ENCODE data around the gene GPR33. TPM values are rescaled to one million over a fixed set of nuclear protein-coding genes. Genes with fewer than 3 reads are reported as not detected.

Gene GPR33, protein sequence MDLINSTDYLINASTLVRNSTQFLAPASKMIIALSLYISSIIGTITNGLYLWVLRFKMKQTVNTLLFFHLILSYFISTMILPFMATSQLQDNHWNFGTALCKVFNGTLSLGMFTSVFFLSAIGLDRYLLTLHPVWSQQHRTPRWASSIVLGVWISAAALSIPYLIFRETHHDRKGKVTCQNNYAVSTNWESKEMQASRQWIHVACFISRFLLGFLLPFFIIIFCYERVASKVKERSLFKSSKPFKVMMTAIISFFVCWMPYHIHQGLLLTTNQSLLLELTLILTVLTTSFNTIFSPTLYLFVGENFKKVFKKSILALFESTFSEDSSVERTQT
- total RNA-seq (2014; rRNA removed; shearing (Covaris generic)), result not detected in 2 replicates
- polyA plus RNA-seq (2015; cell fraction: cytosol; rRNA removed), result not detected in 2 replicates
- not detected in 2 replicates for polyA plus RNA-seq (2015; cell fraction: nucleus; rRNA removed)

DNA sequence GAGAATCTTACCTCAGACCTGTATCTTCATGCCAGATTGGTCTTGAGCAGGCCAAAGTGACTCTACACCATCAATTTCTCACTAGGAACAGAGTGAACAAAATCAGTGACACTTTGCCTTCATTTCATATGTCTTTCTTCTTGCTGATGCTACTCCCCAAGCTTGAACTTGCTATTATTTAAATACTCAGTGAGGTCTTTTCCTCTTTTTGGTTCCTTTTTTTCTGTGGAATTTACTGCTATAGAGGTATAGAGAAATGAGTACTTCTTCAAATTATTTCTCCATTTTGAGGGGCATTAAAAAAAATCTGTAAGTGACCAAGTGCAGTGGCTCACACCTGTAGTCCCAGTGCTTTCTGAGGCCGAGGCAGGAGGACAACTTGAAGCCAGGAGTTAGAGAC lies at the start of gene GPR33:
Gene GPR33, minus strand, starts transcription at position 154 of the 400 bp plus-strand sequence. CDS start 4,074 bp downstream, outside the sequence.
- DNase-seq (ENCODE audit: low read depth, low spot score), result no peak
- in situ Hi-C loops (cut with HindIII; ENCODE audit: low pct_unique_long_range_greater_than_20kb, low sequenced_read_pairs), result no loop called here

DNA sequence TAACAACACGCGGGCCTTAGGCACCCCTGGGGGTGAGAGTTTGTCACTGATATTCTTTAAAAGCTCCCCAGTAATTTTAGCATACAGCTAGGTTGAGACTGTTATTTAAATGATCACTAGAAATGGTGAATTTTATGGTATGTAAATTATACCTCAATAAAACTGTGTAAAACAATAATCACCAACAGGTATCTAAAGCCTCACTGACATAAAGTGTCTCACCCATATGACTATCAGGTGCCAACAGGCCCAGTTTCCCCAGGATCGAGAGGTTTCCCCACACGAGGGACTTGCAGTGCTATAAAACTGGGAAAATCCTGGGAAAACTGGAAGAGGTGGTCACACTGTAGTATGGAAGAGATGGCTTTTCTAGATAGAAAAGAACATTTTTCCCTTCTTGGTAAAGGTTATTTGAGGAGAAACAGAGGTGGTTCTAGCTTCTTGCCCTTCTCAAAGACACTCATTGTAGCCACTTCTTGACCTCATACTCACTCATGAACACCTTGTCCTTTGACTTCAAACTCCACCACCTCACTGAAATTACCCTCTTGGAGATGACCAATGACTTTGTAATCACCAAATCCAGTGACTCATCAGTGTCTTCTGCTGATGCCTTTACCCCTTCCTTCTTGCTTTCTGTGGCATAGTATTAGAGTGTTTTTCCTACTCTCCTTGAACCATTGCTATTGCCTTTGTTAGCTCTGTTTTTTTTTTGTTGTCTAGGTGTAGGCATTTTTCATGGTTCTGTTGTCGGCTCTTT lies 48.5 kb upstream of the GPR33 start:
- DNase-seq (ENCODE audit: low read depth, low spot score), result no peak
- in situ Hi-C loops (cut with HindIII; ENCODE audit: low pct_unique_long_range_greater_than_20kb, low sequenced_read_pairs), result no loop called here

DNA sequence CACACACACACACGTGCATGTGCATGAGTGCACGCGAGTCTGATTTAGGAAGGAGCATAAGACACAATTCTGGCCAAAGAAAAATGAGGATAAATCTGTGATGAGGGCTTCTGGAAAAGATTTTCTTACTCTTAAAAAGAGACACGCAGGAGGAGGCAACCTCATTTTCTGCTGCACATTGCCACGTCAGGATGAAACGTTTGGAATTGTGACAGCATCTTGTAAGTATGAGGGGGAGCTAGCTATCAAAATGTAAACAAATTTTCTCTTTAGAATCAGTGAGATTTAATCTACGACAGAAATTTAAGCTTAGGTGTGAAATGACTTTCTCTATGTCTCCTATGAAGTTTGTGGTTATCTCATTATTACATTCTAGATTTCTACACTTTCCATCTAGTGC lies 42.3 kb upstream of the GPR33 start:
- DNase-seq (ENCODE audit: low read depth, low spot score), result no peak
- in situ Hi-C loops (cut with HindIII; ENCODE audit: low pct_unique_long_range_greater_than_20kb, low sequenced_read_pairs), result no loop called here

DNA sequence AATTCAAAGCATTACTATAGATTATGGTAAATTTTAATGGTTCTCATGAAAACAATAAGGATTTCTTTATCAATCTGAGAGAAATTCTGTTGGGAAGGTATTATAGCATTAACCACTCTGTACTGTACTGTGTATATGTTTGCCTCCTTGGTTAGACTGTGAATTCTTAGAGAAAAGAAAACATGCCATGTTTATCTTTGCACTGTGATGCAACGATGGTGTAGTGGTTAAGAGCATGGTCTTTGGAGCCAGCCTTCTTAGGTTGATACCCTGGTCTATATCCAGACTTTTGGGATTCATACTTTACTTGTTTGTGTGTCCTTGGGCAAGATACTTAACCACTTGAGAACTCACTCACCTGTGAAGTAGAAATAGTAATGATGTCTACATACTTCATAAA lies 41.2 kb upstream of the GPR33 start:
- DNase-seq (ENCODE audit: low read depth, low spot score), result no peak
- in situ Hi-C loops (cut with HindIII; ENCODE audit: low pct_unique_long_range_greater_than_20kb, low sequenced_read_pairs), result no loop called here

DNA sequence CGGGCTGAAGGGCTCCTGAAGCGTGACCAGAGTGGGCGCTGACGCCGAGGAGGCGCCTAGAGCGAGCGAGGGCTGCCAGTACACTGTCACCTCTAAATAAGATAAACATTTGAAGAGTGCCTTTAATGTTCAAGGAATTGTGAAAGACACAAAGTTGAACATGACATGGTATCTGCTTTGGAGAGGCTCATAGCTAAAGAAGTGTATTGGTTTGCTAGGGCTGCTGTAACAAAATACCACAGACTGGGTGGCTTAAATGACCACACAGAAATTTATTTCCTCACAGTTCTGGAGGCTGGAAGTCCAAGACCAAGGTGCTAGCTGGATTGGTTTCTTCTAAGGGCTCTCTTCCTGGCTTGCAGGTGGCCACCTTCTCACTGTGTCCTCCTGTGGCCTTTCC lies 39.7 kb upstream of the GPR33 start:
- DNase-seq (ENCODE audit: low read depth, low spot score), result no peak
- in situ Hi-C loops (cut with HindIII; ENCODE audit: low pct_unique_long_range_greater_than_20kb, low sequenced_read_pairs), result no loop called here

DNA sequence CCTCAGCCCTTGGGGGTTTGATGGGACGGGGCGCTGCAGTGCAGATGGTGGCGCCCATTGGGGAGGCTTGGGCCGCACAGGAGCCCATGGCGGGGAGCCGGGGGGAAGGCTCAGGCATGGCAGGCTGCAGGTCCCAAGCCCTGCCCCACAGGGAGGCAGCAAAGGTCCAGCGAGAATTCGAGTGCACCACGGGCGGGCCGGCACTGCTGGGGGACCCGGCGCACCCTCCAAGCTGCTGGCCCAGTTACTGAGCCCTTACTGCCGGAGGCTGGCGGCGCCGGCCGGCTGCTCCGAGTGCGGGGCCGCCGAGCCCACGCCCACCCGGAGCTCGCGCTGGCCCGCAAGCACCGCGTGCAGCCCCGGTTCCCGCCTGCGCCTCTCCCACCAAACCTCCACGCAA lies 39.2 kb upstream of the GPR33 start:
- DNase-seq (ENCODE audit: low read depth, low spot score), result no peak
- in situ Hi-C loops (cut with HindIII; ENCODE audit: low pct_unique_long_range_greater_than_20kb, low sequenced_read_pairs), result no loop called here

DNA sequence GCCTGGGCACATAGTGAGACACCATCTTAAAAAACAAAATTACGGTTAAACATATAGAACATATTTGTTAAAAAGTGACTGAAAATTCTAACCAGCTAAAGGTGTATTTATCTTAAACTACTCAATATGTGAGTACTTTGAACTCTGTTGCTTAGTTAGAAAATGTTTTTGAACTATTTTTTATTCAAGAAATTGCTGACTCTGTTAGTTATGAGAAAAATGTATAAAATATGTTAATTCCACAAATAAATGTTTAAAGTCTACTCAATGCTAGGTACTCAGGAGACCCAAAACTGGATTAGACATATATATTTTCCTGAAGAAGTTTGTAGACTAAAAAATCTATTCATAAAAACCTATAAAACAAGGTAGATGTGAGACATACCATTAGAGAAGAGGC lies 23.0 kb upstream of the GPR33 start:
- in situ Hi-C loops (cut with HindIII; ENCODE audit: low pct_unique_long_range_greater_than_20kb, low sequenced_read_pairs), result no loop called here
- DNase-seq (ENCODE audit: low read depth, low spot score), result no peak

DNA sequence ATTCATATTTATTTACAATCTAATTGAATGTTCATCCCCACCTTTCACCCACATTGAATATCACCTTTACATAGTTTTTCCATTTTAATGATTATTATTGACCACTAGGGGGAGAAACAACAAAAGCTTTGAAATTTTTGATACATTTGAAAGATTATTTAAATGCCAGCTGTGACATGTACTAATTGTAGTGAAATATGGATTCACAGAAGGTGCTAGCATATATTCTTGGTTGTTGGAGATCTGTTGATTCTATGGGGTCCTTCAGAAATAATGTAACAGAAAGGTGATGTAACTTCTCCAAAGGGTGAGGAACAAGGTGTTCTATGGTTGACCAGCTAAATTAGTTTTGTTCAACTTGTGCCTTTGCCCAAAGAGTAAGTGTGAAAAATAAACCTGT lies 22.4 kb upstream of the GPR33 start:
- peak; percentile 52 for DNase-seq (ENCODE audit: low read depth, low spot score)
- in situ Hi-C loops (cut with HindIII; ENCODE audit: low pct_unique_long_range_greater_than_20kb, low sequenced_read_pairs), result no loop called here

DNA sequence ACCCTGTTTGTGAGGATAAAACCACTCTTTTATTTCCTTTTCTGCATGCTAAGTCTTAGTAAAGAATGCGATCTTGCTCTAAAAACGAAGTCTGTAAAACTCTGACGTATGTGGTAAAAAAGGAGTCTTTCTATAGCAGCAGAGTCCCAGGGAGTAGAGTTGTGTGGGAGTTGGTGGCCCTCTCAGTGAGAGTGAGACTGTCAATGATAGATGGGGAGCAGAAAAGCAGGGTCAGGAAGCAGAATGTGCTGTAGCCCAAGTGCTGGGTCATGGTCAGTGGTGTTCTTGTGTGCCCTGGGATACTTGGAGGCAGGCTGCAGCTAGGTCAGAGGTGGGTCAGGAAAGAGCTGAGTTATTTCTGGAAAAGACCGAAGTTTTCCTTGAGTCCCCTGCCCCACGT lies 20.3 kb upstream of the GPR33 start:
- in situ Hi-C loops (cut with HindIII; ENCODE audit: low pct_unique_long_range_greater_than_20kb, low sequenced_read_pairs), result no loop called here
- DNase-seq (ENCODE audit: low read depth, low spot score), result no peak

DNA sequence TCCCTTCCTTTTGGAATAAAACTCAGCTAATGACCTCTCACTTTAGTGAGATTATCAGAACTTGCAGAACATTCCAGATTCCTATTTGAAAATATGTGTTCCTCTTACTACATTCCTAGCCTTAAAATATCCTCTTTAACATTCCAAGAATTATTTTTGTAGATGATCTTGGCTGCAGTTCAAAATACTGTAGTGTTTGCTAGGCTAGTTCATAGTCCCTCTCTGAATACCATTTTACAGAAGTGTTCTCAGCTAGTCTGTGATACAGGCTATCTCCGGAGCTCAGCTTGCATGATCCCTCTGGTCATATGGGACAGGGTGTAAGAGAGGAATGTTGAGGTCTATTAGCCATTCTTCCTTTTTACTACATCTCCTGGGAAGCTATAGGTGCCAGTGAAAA lies 17.6 kb upstream of the GPR33 start:
- no peak for DNase-seq (ENCODE audit: low read depth, low spot score)
- in situ Hi-C loops (cut with HindIII; ENCODE audit: low pct_unique_long_range_greater_than_20kb, low sequenced_read_pairs), result no loop called here

DNA sequence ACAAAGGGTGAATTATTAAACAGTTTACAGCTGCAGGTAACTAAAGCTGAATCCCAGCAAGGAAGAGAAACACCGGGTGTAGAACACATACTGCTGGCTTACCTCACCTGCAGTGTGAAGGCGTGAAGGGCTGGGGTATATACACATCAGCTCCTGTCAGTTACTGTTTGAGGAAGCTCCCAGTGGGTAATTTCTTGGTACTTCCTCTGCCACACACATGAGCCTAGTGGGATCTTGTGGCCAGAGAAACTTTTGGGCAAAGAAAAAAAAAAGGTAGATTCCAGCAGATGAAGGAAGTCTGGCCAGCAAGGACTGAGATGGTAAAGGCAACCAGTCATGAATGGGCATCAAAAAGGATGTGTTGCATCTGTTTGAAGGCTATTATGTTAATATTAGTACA lies 14.0 kb upstream of the GPR33 start:
- in situ Hi-C loops (cut with HindIII; ENCODE audit: low pct_unique_long_range_greater_than_20kb, low sequenced_read_pairs), result no loop called here
- DNase-seq (ENCODE audit: low read depth, low spot score), result no peak

DNA sequence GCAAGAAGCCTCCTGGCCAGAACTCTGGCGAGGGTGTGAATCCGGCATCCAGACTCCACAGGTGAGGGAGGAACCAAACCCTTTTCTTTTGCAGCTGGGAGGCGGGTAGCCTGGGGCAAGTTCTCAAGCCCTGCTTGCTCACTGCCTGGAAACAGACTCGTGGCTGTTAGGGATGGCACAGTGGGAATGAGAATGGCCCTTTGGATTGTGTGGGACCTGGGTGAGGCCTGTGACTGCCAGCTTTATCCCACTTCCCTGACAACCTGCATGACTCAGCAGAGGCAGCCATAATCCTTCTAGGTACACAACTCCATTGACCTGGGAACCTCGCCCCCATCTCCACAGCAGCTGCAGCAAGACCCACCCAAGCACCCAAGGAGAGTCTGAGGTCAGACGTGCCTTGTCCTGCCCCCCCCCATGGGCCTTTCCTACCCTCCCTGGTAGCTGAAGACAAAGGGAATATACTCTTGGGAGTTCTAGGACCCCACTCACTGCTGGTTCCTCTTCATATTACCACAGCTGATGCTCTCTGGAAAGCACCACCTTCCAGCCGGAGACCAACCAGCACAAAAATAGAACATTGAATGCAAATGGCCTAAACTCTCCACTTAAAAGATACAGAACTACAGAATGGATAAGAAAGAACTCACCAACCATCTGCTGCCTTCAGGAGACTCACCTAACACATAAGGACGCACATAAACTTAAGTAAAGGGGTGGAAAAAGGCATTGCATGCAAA lies 5.1 kb upstream of the GPR33 start:
- no peak for DNase-seq (ENCODE audit: low read depth, low spot score)

DNA sequence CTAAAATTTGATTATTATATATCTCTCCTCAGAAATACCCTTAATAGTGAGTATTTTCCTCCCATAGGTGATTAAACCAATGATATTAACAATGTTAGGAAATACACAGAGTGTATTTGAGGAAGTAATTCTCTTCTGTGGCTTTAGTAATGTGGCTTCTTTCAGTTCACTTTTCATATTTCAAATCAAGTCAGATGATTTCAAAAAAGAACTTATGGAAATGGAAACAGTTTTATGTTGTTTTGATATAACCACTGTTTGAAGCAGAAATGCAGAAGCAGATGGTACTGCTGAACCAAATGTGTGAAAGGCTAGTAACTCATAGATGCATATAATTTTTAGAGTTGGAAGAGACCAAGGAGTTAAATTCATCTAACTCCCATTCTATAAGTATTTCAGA lies 1.9 kb upstream of the GPR33 start:
- in situ Hi-C loops (cut with HindIII; ENCODE audit: low pct_unique_long_range_greater_than_20kb, low sequenced_read_pairs), result no loop called here
- DNase-seq (ENCODE audit: low read depth, low spot score), result no peak

More for the DNA sequence above, 5.1 kb upstream of the GPR33 start:
- in situ Hi-C loops (cut with HindIII; ENCODE audit: low pct_unique_long_range_greater_than_20kb, low sequenced_read_pairs), result no loop called here

DNA sequence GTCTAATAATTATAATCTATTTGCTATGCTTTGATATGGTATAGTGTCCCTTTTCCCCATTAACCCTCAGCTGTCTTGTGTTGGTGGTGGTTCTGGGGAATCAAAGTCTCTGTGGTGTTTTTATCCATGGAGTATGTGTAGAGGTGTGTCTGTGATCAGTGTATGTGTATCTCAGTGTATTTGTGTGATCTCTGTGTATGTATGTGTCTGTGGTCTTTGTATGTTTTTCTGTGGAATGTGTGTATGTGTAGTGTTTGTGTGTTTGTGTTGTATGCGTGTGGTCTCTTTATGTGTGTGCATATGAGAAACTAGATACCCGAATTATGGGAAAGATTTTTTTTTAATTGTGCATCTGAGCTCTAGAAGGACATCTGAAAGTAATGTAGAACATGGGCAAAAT lies 1.1 kb downstream of the GPR33 start:
- in situ Hi-C loops (cut with HindIII; ENCODE audit: low pct_unique_long_range_greater_than_20kb, low sequenced_read_pairs), result no loop called here
- no peak for DNase-seq (ENCODE audit: low read depth, low spot score)

DNA sequence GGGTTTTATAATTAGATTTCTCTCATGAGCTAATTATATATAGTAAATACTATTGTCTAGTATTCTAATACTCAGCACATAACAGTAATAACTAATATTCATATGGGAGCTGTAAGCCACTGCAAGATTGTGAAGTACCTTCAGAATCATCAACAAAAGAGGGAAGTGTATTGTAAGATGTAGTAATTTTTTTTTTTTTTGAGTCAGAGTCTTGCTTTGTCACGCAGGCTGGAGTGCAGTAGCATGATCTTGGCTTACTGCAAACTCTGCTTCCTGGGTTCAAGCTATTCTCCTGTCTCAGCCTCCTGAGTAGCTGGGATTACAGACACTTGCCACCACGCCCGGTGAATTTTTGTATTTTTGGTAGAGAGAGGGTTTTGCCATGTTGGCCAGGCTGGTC lies 3.1 kb downstream of the GPR33 start:
- no peak for DNase-seq (ENCODE audit: low read depth, low spot score)
- in situ Hi-C loops (cut with HindIII; ENCODE audit: low pct_unique_long_range_greater_than_20kb, low sequenced_read_pairs), result no loop called here

DNA sequence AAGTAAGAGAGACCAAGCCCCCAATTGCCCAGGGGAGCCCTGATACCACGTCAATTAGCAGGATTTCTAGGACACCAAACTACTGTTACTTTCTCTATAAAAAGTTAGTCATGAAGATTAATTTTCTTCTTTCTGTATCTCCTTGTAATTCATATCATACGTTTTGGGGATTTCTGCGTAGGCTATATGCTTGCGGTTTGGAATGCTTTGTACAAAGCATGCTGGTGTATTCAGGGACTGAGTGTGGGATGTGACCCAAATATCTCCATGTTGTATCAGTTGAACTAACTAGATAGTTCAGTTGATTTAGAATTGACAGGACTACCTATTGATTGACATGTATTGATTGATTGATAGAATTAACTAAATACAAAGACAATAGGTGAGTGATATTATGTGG lies 7.7 kb downstream of the GPR33 start:
- in situ Hi-C loops (cut with HindIII; ENCODE audit: low pct_unique_long_range_greater_than_20kb, low sequenced_read_pairs), result no loop called here
- no peak for DNase-seq (ENCODE audit: low read depth, low spot score)

DNA sequence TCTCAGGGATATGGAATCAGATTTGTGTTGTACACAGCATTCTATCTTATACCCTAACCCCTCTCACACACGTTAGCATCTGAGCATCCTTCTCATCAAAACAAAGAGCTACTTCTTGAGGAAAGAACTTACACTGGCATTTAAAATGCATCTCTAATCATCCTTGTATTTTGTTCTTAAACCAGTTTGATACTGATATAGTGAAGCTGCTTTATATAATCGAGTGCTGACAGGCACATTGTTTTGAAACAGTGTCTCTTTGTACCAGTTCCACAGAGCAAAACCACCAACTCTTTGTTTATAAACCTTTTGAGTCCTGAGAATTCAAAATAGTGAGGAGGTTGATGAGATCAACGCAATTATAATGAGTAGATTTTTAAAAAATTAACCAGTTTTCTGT lies 8.8 kb downstream of the GPR33 start:
- DNase-seq (ENCODE audit: low read depth, low spot score), result peak; percentile 59
- in situ Hi-C loops (cut with HindIII; ENCODE audit: low pct_unique_long_range_greater_than_20kb, low sequenced_read_pairs), result no loop called here

DNA sequence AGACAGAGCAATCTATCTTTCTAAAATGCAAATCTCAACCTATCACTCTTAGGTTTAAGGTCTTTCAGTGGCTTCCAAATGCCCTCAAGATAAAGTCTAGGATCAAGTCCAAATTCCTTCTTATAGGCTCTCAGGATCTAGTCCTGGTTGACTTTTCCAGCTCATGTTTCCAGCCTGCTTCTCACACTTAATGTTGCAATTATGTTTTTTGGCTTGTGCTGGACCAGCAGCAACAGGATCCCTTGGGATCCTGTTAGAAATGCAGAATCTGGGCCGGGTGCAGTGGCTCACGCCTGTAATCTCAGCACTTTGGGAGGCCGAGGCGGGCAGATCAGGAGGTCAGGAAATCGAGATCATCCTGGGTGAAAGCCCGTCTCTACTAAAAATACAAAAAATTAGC lies 10.6 kb downstream of the GPR33 start:
- in situ Hi-C loops (cut with HindIII; ENCODE audit: low pct_unique_long_range_greater_than_20kb, low sequenced_read_pairs), result no loop called here
- no peak for DNase-seq (ENCODE audit: low read depth, low spot score)

All from SK-MEL-5 (cell line).